ENCODE data around the gene MARS1.
A peak's percentile ranks its signal among the peaks of the same experiment; 100 is the strongest.

The MARS1 gene

GRCh38 chr12:57534250-57534649 lies 46.4 kb downstream of the MARS1 start:
- DNase-seq = no peak

GRCh38 chr12:57534991-57535543 lies 47.2 kb downstream of the MARS1 start:
- no peak for DNase-seq

- no peak for DNase-seq
These were observed 48.1 kb downstream of the MARS1 start for GRCh38 chr12:57535764-57536596.

DNA sequence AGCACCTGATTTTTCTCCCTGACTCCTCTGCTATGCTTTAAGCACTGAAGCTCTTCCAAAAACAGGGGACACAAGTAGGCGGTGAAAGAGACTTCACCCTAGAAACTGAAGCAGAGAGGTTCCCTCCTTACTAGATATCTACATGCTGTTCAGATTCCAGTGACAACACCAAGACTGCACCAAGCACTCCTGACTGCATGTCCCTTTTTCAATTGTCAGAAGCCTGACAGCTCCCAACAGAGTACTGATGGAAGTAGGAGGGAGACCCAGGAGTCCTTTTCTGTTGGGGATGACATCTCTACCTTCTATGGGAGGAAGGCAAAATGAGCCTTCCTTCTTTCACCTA lies 48.7 kb downstream of the MARS1 start:
- DNase-seq = no peak

GRCh38 chr12:57539134-57539768 lies 51.4 kb downstream of the MARS1 start:
- no peak for DNase-seq

DNA sequence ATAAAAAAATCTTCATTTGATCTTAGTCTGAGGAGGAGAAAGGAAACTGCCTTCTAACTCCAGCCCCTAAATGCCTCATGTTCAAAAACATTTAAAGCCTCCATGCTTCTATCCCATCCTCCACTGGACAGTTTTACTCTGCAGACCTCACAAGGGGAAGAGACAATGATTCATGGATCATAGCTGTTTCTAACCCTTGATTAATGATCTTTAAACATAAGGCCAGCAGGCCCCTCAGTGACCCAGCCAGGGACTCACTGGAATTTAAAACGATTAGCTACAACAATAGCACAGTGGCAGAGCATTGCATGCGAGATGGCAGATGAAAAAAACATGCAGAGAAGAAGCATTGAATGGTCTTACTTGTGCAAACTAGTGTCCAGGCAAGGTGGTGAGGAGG lies 53.1 kb downstream of the MARS1 start:
- DNase-seq = no peak

DNA sequence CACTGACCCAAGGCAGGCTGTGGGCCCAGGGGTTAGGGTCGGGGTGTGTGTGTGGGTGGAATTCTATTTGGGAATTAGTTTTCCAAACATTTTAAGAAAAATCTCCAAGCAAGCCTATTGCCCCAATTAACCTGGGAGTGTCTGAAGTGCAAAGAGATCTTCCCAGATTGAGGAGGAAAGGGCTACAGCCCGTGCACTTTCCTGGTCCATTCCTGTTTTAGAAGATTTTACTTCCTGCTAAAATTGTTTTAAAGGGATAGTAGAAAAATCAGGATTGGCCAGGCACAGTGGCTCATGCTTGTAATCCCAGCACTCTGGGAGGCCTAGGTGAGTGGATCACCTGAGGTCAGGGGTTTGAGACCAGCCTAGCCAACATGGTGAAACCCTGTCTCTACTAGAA lies 53.8 kb downstream of the MARS1 start:
- no peak for DNase-seq

- DNase-seq = no peak
These were observed 55.7 kb downstream of the MARS1 start for GRCh38 chr12:57543581-57543980.

DNA sequence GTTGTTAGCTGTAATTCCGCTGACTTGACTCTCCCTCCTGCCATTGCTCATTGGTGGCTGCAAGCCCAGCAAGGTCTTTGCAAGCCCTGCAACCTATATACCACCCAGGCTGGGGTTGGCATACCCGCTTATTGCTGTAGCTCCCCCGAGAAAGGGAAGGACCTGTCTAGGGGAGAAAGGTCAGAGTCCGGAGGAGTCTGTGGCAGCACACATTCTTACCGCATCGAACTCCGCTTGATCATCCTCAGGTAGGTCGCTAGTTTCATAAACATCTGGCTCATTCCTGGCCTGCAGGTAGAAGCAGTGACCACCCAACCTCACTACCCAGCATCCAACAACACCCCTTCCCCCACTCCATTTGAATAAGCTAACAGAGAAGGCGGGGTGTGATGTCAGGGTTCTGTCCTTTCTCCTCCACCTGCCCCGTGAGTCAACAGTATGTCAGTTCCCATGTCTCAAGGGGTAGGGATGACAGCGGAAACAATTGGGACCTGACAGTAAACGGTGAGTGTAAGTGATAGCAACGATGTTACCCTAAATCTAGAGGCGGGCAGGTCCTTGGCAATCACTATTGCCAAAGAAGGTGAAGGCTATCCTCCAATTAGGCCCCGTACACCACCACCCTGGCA lies 58.1 kb downstream of the MARS1 start:
- DNase-seq = no peak

- peak; percentile 94 for DNase-seq
These were observed 58.8 kb downstream of the MARS1 start, which contains the start of gene DCTN2 for GRCh38 chr12:57546438-57547287. Gene DCTN2 (minus strand): TSS chr12:57547192. CDS start chr12:57547063, 129 bp downstream.

GRCh38 chr12:57547288-57548012 lies 59.6 kb downstream of the MARS1 start:
- no peak for DNase-seq

GRCh38 chr12:57548013-57548315 lies 60.1 kb downstream of the MARS1 start:
- DNase-seq = no peak

GRCh38 chr12:57548488-57548887 lies 60.6 kb downstream of the MARS1 start:
- no peak for DNase-seq

- no peak for DNase-seq
These were observed 61.5 kb downstream of the MARS1 start for GRCh38 chr12:57549203-57549908.

DNA sequence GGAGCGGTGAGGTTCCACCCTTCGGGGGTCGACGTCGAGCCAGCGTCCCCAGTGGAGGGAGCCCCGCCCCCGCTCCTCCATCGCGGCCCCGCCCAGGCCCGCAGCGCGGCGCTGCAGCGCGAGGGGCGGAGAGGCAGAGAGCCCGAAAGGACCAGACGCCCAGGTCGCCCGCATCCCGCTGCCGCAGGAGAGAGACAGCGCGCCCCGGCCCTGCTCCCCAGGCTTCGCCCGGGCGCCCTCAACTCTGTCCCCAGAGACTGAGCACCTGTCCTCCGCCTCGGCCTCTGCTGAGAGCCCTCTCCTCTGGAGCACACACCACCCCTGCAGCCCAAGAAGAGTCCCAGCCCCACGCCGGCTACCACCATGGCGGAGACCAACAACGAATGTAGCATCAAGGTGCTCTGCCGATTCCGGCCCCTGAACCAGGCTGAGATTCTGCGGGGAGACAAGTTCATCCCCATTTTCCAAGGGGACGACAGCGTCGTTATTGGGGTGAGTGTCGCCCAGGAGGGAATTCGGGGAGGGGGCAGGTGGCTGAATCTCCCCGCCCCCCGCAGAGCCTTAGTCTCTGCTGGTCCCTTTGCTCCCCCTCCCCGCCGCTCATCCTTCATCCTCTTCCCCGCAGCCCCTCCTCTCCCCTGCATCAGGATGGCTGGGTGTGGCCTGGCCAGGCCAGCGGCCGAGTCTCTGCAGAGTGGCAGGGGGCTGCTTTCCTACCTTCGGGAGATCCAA lies 62.2 kb downstream of the MARS1 start, which contains the start of gene KIF5A:
Gene KIF5A, plus strand, starts transcription at position 136 of the 732 bp plus-strand sequence. Its CDS starts 228 bp downstream, at position 364.
- no peak for DNase-seq

GRCh38 chr12:57550641-57551549 lies 63.0 kb downstream of the MARS1 start:
- no peak for DNase-seq

GRCh38 chr12:57551637-57552305 lies 63.9 kb downstream of the MARS1 start:
- DNase-seq = no peak

GRCh38 chr12:57552306-57552651 lies 64.4 kb downstream of the MARS1 start:
- no peak for DNase-seq

GRCh38 chr12:57552835-57553313 lies 65.0 kb downstream of the MARS1 start:
- no peak for DNase-seq

Measured in NCI-H2107 (cell line).